GM18951 (cell line): ENCODE results near the gene AP1M1.

Experiments
- POLR2A ChIP-seq: IDR thresholded peaks from 4 replicates; pipeline ENCODE4 v1.6.1; 2011; ENCODE audit warnings: mild to moderate bottlenecking; ENCODE audit not compliant: insufficient read length, insufficient read depth; ENCODE audit errors: extremely low read depth
- in situ Hi-C: fragments of 300-500 bp; cut with MboI; formaldehyde crosslinking; loops from one replicate; pipeline ENCODE4 v1.12.0; 2022; ENCODE audit warnings: low sequenced_read_pairs, mixed read lengths, inconsistent platforms; ENCODE audit not compliant: unreplicated experiment

AP1M1 gene

GRCh38 chr19:16259385-16260159 lies 61.9 kb downstream of the AP1M1 start:
- in situ Hi-C loops = no loop called here
- TF ChIP-seq POLR2A = no peak

GRCh38 chr19:16260160-16260811 lies 62.6 kb downstream of the AP1M1 start:
- in situ Hi-C loops = no loop called here
- no peak for TF ChIP-seq POLR2A

DNA sequence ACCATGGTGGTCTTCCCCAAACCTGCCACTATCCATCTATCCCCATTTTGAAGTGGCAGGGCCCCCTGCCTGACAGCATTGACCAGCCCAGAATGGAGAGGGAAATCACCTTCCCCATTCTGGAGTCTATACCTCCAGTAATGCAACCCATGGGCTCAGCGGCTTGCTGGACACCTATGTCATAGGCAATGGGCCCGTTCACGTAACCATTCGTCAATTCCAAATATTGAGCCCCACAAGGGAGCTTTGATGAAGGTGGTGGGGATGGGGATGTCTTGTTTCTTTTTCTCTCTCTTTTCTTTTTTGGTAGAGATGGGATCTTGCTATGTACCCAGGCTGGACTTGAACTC lies 63.1 kb downstream of the AP1M1 start:
- in situ Hi-C loops = no loop called here
- no peak for TF ChIP-seq POLR2A

GRCh38 chr19:16261584-16262368 lies 64.1 kb downstream of the AP1M1 start:
- TF ChIP-seq POLR2A = no peak

GRCh38 chr19:16262618-16263017 lies 64.9 kb downstream of the AP1M1 start:
- in situ Hi-C loops = no loop called here

More at GRCh38 chr19:16261584-16262368, 64.1 kb downstream of the AP1M1 start:
- in situ Hi-C loops = no loop called here

DNA sequence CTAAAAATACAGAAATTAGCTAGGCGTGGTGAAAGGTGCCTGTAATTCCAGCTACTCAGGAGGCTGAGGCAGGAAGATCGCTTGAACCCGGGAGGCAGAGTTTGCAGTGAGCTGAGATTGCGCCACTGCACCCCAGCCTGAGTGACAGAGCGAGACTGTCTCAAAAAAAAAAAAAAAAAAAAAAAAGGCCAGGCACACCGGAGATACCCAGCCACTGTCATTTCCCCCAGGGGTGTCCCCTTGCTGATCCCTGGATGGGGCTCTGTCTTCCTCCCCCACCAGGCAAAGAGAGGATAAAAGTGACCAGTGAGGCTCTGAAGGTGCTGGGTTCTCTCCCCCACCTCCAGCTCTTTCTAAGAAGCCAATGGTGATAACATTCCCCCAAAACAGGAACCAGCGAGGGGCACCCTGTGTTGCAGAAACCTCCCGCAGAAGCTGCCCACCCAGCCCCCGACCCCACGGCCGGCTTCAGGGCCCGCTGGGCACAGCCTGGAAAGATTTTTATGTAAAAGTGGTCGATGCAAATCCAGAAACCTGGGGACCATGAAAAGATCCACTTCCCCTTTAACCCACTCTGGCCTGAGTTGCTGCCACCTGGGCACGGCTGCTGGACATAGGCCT lies 65.5 kb downstream of the AP1M1 start:
- no peak for TF ChIP-seq POLR2A
- in situ Hi-C loops = no loop called here

More at GRCh38 chr19:16262618-16263017, 64.9 kb downstream of the AP1M1 start:
- TF ChIP-seq POLR2A = no peak

DNA sequence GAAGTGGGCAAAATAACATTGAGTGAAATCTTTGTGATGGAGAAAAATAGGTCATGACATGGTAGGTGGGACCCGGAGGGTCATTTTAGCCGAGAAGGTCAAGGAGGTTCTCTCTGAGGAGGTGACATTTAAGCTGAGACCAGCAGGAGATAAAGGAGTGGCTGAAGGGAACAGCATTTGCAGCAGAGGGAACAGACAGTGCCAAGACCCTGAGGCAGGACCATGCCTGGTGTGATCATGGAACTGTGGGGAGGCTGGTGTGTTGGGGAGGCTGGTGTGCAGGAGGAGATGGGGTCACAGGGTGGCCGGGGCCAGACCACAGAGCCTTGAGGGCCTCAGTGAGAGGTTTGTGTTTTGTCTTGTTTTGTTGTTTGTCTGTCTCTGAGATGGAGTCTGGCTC lies 67.5 kb downstream of the AP1M1 start:
- in situ Hi-C loops = no loop called here
- no peak for TF ChIP-seq POLR2A

DNA sequence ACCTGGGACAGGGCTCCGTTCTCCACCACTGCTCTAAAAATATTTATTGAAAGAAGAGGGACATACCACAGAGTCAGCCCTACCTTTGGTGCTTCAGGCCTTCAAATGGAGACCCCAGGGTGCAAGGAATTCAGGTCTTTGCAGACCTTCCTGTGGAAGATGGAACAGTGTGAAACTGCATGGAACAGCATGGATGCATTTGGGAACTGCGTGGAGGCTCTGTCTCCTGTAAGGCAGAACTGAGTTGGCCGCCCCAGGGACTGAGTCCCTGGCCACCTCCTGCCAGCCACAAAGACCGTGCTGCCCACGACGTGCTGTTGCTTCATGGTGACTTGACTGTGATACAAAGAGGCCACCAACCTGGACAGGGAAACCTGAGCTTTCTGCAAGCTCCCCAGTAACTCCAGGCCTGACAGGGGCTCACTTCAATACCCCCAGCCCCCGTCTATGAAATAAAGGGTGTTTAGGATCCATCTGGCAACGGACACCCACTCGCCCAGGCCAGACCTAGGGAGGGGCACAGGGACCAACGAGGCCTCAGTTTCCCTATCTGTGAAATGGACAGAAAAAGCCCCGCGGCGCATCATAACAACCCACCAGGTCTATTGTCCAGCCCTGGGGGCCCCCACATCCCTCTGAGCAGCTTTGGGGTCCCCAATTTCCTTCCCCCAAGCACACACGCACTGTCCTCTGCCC lies 68.3 kb downstream of the AP1M1 start:
- no peak for TF ChIP-seq POLR2A
- in situ Hi-C loops = no loop called here

GRCh38 chr19:16266586-16266942 lies 68.9 kb downstream of the AP1M1 start:
- no peak for TF ChIP-seq POLR2A
- in situ Hi-C loops = no loop called here

GRCh38 chr19:16268676-16269319 lies 71.1 kb downstream of the AP1M1 start:
- no peak for TF ChIP-seq POLR2A
- in situ Hi-C loops = no loop called here

DNA sequence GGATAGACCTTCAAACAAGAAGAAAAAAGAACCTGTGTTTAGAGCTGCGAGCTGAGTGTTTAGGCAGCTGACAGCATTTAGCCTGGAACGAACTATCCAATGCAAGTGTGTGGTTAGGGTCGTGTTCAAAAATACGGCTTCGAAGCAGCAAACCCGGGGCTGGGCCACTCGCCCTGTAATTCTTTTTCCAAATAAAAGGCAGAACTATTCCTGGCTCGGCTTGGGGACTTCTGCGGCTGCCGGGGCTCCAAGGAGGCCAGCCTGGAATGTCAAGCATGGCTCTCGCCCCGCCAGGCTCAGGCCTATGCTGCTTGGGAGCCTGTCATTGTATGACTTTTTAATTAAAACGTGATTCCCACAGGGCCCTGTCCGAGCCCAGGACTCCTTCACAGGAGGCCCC lies 75.2 kb downstream of the AP1M1 start:
- TF ChIP-seq POLR2A = no peak
- in situ Hi-C loops = no loop called here

DNA sequence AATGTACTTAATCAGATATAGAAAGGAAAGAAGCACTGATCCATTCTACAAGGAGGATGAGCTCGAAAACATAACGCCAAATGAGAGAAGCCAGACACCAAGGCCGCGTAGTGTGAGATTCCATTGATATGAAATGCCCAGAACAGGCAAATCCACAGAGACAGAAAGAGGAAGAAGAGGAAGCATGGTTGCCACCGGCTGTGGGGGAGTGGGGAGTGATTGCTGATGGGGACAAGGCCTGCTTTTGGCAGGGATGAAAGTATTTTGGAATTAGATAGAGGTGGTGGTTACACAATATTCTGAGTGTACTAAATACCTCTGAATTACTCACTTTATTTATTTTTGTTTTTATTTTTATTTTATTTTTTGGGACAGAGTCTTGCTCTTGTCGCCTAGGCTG lies 76.7 kb downstream of the AP1M1 start:
- in situ Hi-C loops = no loop called here
- TF ChIP-seq POLR2A = no peak

GRCh38 chr19:16280306-16280705 lies 82.6 kb downstream of the AP1M1 start:
- in situ Hi-C loops = no loop called here
- no peak for TF ChIP-seq POLR2A

DNA sequence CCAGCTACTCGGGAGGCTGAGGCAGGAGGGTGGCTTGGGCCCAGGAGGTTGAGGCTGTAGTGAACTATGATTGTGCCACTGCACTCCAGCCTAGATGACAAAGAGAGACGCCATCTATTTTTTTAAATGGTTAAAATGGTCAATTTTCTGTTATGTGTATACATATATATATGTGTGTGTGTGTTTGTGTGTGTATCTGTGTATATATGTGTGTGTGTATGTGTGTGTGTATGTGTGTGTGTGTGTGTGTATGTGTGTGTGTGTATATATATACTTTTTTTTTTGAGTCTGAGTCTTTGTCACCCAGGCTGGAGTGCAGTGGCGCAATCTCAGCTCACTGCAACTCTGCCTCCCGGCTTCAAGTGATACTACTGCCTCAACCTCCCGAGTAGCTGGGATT lies 84.0 kb downstream of the AP1M1 start:
- TF ChIP-seq POLR2A = no peak
- in situ Hi-C loops = no loop called here
